K562 (cell line): ENCODE results near the gene METRN. TPM values are rescaled to one million over a fixed set of nuclear protein-coding genes. Genes with fewer than 3 reads are reported as not detected.

Source experiments
- BCL6 ChIP-seq: fragments of 250-450 bp; sonication (Bioruptor Pico); IDR thresholded peaks from 2 replicates; pipeline ENCODE4 v1.4.0; 2020
- CBFA2T2 ChIP-seq: fragments of 450-650 bp; conservative IDR thresholded peaks from 2 replicates; pipeline ENCODE4 v1.6.1; 2017; ENCODE audit warnings: mild to moderate bottlenecking
- EHMT2 ChIP-seq: fragments of 450-650 bp; IDR thresholded peaks from 2 replicates; pipeline ENCODE4 v1.6.1; 2018; ENCODE audit warnings: antibody characterized with exemption
- FOXA1 ChIP-seq: fragments of 450-650 bp; IDR thresholded peaks from 2 replicates; pipeline ENCODE4 v1.6.1; 2016; ENCODE audit warnings: mild to moderate bottlenecking, borderline replicate concordance
- KAT7 ChIP-seq: sonication (generic); formaldehyde crosslinking; IDR thresholded peaks from 2 replicates; pipeline ENCODE4 v1.8.0; 2022; ENCODE audit warnings: missing genetic modification reagents, mild to moderate bottlenecking, borderline replicate concordance
- MEIS2 ChIP-seq: fragments of 450-650 bp; IDR thresholded peaks from 2 replicates; pipeline ENCODE4 v1.6.1; 2014; ENCODE audit warnings: mild to moderate bottlenecking; ENCODE audit not compliant: partially characterized antibody
- MTA1 ChIP-seq: fragments of 450-650 bp; IDR thresholded peaks from 2 replicates; pipeline ENCODE4 v1.6.1; 2017; ENCODE audit warnings: borderline replicate concordance
- NFIC ChIP-seq: fragments of 450-650 bp; IDR thresholded peaks from 2 replicates; pipeline ENCODE4 v1.6.1; 2017; ENCODE audit warnings: mild to moderate bottlenecking, inconsistent platforms
- PHF20 ChIP-seq: fragments of 450-650 bp; IDR thresholded peaks from 2 replicates; pipeline ENCODE4 v1.6.1; 2018; ENCODE audit not compliant: partially characterized antibody
- TBP ChIP-seq: optimal IDR thresholded peaks from 2 replicates; pipeline ENCODE3; 2011; ENCODE audit warnings: low read depth, low read length, improper control_type of control experiment
- ZFP30 ChIP-seq: fragments of 250-450 bp; sonication (Bioruptor Pico); IDR thresholded peaks from 2 replicates; pipeline ENCODE4 v1.8.0; 2022; ENCODE audit warnings: moderate library complexity, mild to moderate bottlenecking, inconsistent platforms, borderline replicate concordance
- ZNF780A ChIP-seq: fragments of 250-450 bp; sonication (Bioruptor Pico); IDR thresholded peaks from 2 replicates; pipeline ENCODE4 v1.5.0; 2021; ENCODE audit warnings: mild to moderate bottlenecking
- polyA plus RNA-seq, 8 experiments: library from polyadenylated mRNA; depleted of rRNA in 4 of 8; stranded (reverse) in 5 of 8; unstranded in 3 of 8; fragments of >200 nt; fragmentation: Nextera tagmentation in 2 of 8; fragmentation: Illumina TruSeq in 1 of 8; extraction: Ambion mirVana in 2 of 8; extraction: Trizol in 1 of 8; gene quantifications; 2 replicates each; pipeline versions ENCODE4 v1.2.1 to v1.2.3, GENCODE V29; 2011 to 2014; ENCODE audit warnings: inconsistent platforms in 1 of 8, missing spikeins in 1 of 8
- total RNA-seq, 7 experiments: library from RNA; depleted of rRNA in 6 of 7; stranded (reverse); fragments of >200 nt in 6 of 7; fragmentation: Illumina TruSeq in 2 of 7; extraction: Trizol in 2 of 7; gene quantifications; 2 replicates each; pipeline versions ENCODE4 v1.2.1 to v1.2.3, GENCODE V29; 2011 to 2021; ENCODE audit warnings: low replicate concordance in 1 of 7
- TF ChIP-seq, protein P1 (sequence below): fragments of 250-450 bp; sonication (Bioruptor Pico); IDR thresholded peaks from 2 replicates; pipeline ENCODE4 v1.8.0; 2022; ENCODE audit warnings: moderate library complexity, mild to moderate bottlenecking, inconsistent platforms
- TF ChIP-seq, protein P2 (sequence below): fragments of 450-650 bp; IDR thresholded peaks from 2 replicates; pipeline ENCODE4 v1.6.1; 2016; ENCODE audit warnings: antibody characterized with exemption
- TF ChIP-seq, protein P3 (sequence below): IDR thresholded peaks from 3 replicates; pipeline ENCODE4 v1.6.1; 2011; ENCODE audit warnings: borderline replicate concordance, mild to moderate bottlenecking; ENCODE audit not compliant: insufficient read length, insufficient read depth
- TF ChIP-seq, protein P4 (sequence below): fragments of 250-450 bp; sonication (Bioruptor Pico); IDR thresholded peaks from 2 replicates; pipeline ENCODE4 v1.5.0; 2021; ENCODE audit warnings: mild to moderate bottlenecking, borderline replicate concordance
- TF ChIP-seq, protein P5 (sequence below): fragments of 200-800 bp; sonication (Bioruptor generic); IDR thresholded peaks from 2 replicates; pipeline ENCODE4 v1.6.1; 2017; ENCODE audit warnings: missing genetic modification characterization, missing compliant biosample characterization
- TF ChIP-seq, protein P6 (sequence below): fragments of 250-450 bp; sonication (Bioruptor Pico); IDR thresholded peaks from 2 replicates; pipeline ENCODE4 v1.5.0; 2020; ENCODE audit warnings: mild to moderate bottlenecking, borderline replicate concordance

METRN gene
- total and polyA plus RNA-seq, 9 of the 15 experiments (the other 6 are each of a cell fraction or from before 2014, with no cell fraction given), result 0.20 to 89.8 (median 15.4) TPM

DNA sequence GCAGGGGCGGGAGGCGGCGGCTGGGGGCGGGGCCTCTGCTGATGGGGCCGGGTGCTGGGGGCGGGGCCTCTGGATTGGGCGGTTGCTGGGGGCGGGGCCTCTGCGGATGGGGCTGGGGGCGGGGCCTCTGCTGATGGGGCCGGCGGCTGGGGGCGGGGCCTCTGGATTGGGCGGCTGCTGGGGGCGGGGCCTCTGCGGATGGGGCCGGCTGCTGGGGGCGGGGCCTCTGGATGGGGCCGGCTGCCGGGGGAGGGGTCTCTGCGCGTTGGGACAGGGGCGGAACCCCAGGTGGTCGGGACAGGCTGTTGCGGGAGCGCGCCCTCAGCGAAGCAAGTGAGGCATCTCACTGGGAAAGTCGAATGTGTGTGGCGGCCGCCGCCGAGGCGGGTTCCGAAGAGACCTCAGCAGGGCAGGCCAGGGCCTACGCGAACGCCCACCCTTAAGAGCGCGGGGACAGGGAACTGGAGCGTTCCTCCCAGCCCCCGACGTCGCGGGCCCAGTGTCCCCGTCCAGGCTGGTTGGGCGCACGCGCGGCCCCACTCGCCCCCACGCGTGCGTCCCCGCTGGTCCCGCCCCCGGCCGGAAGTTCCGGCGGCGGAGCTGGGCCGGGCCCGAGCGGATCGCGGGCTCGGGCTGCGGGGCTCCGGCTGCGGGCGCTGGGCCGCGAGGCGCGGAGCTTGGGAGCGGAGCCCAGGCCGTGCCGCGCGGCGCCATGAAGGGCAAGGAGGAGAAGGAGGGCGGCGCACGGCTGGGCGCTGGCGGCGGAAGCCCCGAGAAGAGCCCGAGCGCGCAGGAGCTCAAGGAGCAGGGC, 34.9 kb upstream of the METRN start, which contains the start of gene STUB1 (continued):
- TF ChIP-seq, protein P1, sequence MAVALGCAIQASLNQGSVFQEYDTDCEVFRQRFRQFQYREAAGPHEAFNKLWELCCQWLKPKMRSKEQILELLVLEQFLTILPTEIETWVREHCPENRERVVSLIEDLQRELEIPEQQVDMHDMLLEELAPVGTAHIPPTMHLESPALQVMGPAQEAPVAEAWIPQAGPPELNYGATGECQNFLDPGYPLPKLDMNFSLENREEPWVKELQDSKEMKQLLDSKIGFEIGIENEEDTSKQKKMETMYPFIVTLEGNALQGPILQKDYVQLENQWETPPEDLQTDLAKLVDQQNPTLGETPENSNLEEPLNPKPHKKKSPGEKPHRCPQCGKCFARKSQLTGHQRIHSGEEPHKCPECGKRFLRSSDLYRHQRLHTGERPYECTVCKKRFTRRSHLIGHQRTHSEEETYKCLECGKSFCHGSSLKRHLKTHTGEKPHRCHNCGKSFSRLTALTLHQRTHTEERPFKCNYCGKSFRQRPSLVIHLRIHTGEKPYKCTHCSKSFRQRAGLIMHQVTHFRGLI (CRISPR knock-in tag), result no peak
- TF ChIP-seq ZFP30 (CRISPR knock-in tag) (no peak), MEIS2 (peak; percentile 49), TBP (peak; percentile 47), ZNF780A (CRISPR knock-in tag) (no peak), CBFA2T2 (no peak), MTA1 (no peak), FOXA1 (no peak), KAT7 (no peak), BCL6 (no peak), PHF20 (no peak), NFIC (peak; percentile 87), EHMT2 (no peak)
- TF ChIP-seq, protein P2, sequence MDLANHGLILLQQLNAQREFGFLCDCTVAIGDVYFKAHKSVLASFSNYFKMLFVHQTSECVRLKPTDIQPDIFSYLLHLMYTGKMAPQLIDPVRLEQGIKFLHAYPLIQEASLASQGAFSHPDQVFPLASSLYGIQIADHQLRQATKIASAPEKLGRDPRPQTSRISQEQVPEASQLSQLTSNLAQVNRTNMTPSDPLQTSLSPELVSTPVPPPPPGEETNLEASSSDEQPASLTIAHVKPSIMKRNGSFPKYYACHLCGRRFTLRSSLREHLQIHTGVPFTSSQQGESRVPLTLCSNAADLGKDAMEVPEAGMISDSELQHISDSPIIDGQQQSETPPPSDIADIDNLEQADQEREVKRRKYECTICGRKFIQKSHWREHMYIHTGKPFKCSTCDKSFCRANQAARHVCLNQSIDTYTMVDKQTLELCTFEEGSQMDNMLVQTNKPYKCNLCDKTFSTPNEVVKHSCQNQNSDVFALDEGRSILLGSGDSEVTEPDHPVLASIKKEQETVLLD, result 0 out of 2 replicates have a peak, but pooled peaks have one; percentile 62
- TF ChIP-seq, protein P3, sequence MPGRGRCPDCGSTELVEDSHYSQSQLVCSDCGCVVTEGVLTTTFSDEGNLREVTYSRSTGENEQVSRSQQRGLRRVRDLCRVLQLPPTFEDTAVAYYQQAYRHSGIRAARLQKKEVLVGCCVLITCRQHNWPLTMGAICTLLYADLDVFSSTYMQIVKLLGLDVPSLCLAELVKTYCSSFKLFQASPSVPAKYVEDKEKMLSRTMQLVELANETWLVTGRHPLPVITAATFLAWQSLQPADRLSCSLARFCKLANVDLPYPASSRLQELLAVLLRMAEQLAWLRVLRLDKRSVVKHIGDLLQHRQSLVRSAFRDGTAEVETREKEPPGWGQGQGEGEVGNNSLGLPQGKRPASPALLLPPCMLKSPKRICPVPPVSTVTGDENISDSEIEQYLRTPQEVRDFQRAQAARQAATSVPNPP, result no peak
- TF ChIP-seq, protein P4, sequence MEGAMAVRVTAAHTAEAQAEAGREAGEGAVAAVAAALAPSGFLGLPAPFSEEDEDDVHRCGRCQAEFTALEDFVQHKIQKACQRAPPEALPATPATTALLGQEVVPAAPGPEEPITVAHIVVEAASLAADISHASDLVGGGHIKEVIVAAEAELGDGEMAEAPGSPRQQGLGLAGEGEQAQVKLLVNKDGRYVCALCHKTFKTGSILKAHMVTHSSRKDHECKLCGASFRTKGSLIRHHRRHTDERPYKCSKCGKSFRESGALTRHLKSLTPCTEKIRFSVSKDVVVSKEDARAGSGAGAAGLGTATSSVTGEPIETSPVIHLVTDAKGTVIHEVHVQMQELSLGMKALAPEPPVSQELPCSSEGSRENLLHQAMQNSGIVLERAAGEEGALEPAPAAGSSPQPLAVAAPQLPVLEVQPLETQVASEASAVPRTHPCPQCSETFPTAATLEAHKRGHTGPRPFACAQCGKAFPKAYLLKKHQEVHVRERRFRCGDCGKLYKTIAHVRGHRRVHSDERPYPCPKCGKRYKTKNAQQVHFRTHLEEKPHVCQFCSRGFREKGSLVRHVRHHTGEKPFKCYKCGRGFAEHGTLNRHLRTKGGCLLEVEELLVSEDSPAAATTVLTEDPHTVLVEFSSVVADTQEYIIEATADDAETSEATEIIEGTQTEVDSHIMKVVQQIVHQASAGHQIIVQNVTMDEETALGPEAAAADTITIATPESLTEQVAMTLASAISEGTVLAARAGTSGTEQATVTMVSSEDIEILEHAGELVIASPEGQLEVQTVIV (CRISPR knock-in tag), result no peak
- TF ChIP-seq, protein P5, sequence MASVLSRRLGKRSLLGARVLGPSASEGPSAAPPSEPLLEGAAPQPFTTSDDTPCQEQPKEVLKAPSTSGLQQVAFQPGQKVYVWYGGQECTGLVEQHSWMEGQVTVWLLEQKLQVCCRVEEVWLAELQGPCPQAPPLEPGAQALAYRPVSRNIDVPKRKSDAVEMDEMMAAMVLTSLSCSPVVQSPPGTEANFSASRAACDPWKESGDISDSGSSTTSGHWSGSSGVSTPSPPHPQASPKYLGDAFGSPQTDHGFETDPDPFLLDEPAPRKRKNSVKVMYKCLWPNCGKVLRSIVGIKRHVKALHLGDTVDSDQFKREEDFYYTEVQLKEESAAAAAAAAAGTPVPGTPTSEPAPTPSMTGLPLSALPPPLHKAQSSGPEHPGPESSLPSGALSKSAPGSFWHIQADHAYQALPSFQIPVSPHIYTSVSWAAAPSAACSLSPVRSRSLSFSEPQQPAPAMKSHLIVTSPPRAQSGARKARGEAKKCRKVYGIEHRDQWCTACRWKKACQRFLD (CRISPR knock-in tag), result no peak
- TF ChIP-seq, protein P6, sequence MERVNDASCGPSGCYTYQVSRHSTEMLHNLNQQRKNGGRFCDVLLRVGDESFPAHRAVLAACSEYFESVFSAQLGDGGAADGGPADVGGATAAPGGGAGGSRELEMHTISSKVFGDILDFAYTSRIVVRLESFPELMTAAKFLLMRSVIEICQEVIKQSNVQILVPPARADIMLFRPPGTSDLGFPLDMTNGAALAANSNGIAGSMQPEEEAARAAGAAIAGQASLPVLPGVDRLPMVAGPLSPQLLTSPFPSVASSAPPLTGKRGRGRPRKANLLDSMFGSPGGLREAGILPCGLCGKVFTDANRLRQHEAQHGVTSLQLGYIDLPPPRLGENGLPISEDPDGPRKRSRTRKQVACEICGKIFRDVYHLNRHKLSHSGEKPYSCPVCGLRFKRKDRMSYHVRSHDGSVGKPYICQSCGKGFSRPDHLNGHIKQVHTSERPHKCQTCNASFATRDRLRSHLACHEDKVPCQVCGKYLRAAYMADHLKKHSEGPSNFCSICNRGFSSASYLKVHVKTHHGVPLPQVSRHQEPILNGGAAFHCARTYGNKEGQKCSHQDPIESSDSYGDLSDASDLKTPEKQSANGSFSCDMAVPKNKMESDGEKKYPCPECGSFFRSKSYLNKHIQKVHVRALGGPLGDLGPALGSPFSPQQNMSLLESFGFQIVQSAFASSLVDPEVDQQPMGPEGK, result no peak
